Hematopoietic multipotent progenitor cell treated with erythropoietin and hydrocortisone succinate and interleukin-3 and kit ligand, for 15 days (in vitro differentiated cells): ENCODE measurements around the gene COL23A1.

Experiments
- DNase-seq: peaks from one replicate; pipeline ENCODE4 v3.0.0-alpha.2; 2015; ENCODE audit warnings: low spot score

The COL23A1 gene

GRCh38 chr5:178337334-178337741 is 252.9 kb downstream of the COL23A1 start:
- DNase-seq = no peak

GRCh38 chr5:178336889-178337288 is 253.3 kb downstream of the COL23A1 start:
- DNase-seq = no peak

- no peak for DNase-seq
These were observed 254.7 kb downstream of the COL23A1 start for GRCh38 chr5:178335302-178336030.

- no peak for DNase-seq
These were observed 255.3 kb downstream of the COL23A1 start for GRCh38 chr5:178334861-178335260.

- no peak for DNase-seq
These were observed 256.2 kb downstream of the COL23A1 start for GRCh38 chr5:178333821-178334481.

GRCh38 chr5:178332210-178332641 is 258.0 kb downstream of the COL23A1 start:
- DNase-seq = no peak

- no peak for DNase-seq
These were observed 258.6 kb downstream of the COL23A1 start for GRCh38 chr5:178331491-178331996.

- no peak for DNase-seq
These were observed 259.3 kb downstream of the COL23A1 start for GRCh38 chr5:178330791-178331404.

GRCh38 chr5:178328826-178329730 is 261.1 kb downstream of the COL23A1 start:
- no peak for DNase-seq

- DNase-seq = no peak
These were observed 262.1 kb downstream of the COL23A1 start for GRCh38 chr5:178327931-178328711.

GRCh38 chr5:178327446-178327845 is 262.7 kb downstream of the COL23A1 start:
- no peak for DNase-seq

GRCh38 chr5:178326374-178326715 is 263.8 kb downstream of the COL23A1 start:
- no peak for DNase-seq

- no peak for DNase-seq
These were observed 264.4 kb downstream of the COL23A1 start for GRCh38 chr5:178325679-178326373.

GRCh38 chr5:178325311-178325678 is 264.9 kb downstream of the COL23A1 start:
- no peak for DNase-seq

- no peak for DNase-seq
These were observed 265.5 kb downstream of the COL23A1 start for GRCh38 chr5:178324481-178325310.

GRCh38 chr5:178323961-178324360 is 266.2 kb downstream of the COL23A1 start:
- no peak for DNase-seq

- no peak for DNase-seq
These were observed 266.7 kb downstream of the COL23A1 start for GRCh38 chr5:178323541-178323865.

GRCh38 chr5:178322736-178323540 is 267.3 kb downstream of the COL23A1 start:
- no peak for DNase-seq

- no peak for DNase-seq
These were observed 269.8 kb downstream of the COL23A1 start for GRCh38 chr5:178320281-178320855.
